ENCODE data around the gene PECR. TPM values are rescaled to one million over a fixed set of nuclear protein-coding genes. Genes with fewer than 3 reads are reported as not detected.

Gene PECR
- total and polyA plus RNA-seq, 2 experiments from 2014 or later, result 5.4 to 8.2 TPM

DNA sequence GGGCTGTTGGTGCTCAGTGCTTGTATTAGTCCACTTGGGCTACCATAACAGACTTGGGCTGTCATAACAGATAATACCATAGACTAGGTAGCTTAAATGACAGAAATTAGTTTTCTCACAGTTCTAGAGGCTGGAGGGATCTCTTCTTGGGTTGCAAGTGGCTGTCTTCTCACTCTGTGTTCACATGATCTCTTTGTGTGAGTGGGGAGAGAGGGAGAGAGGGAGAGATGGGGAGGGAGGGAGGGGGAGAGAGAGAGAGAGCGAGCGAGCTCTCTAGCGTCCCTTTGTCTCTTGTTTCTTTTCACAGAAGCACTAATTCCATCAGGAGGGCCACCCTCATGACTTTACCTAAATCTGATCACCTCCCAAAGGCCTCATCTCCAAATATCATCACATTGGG lies 23.1 kb upstream of the PECR start:
- in situ Hi-C loops (cut with MboI), result no loop called here
- Histone ChIP-seq H3K4me2 (ENCODE audit: unreplicated experiment) (no peak overlapping the region), H3K9me2 (ENCODE audit: insufficient read depth) (no peaks in the 10 kb centered on the region), H3K36me3 (ENCODE audit: low read depth) (no peaks in the 10 kb centered on the region), H2AFZ (no peak overlapping the region), H3K27ac (no peak overlapping the region), H3K9me3 (ENCODE audit: low read depth) (no peaks in the 10 kb centered on the region), H4K20me1 (ENCODE audit: insufficient read depth) (no peaks in the 10 kb centered on the region), H3F3A (ENCODE audit: insufficient read depth) (no peaks in the 10 kb centered on the region), H3K9ac (no peak overlapping the region), H3K79me2 (ENCODE audit: insufficient read depth) (peaks cover 6% of the 10 kb centered on the region), H3K27me3 (replicated peaks; ENCODE audit: insufficient read depth) (no peaks in the 10 kb centered on the region), H3K4me1 (ENCODE audit: insufficient read depth) (peaks cover 7% of the 10 kb centered on the region), H3K4me3 (no peak overlapping the region)
- no peak for TF ChIP-seq EZH2 (IDR thresholded peaks at IDR 0.05; ENCODE audit: insufficient read depth, poor library complexity, severe bottlenecking)
- no peak for TF ChIP-seq EZH2phosphoT487 (IDR thresholded peaks at IDR 0.05; ENCODE audit: insufficient read depth, low read depth)
- DNase-seq, result no peak
- WGBS, 2 experiments (ENCODE audit: low coverage in 1 of 2, low lambda C conversion rate in 2 of 2, missing lambda C conversion rate in 2 of 2), result 82% methylated on average over 3 of the region's 3 CpGs; no CpG with 5 or more reads in 1 of the 2 experiments

DNA sequence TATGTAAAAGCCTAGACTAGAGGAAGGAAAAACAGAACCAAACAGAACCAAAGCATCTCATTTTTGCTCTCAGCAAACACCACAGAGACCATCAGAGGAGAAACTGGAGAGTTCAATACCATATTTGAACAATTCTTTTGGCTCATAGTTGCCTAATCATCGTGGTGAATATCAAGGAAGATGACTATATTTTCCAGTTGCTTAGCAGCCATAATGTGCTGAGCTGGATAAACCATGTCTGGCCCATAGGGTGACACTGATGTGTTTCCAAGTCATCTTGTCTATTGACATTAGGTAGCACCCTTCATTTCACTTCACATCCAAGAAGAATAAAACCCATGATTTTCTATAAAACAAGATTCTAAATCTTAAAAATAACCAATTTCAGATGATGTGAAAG lies 21.6 kb upstream of the PECR start:
- no peak overlapping the region for H3K4me3 ChIP-seq
- WGBS, 2 experiments (ENCODE audit: low coverage in 1 of 2, low lambda C conversion rate in 2 of 2, missing lambda C conversion rate in 2 of 2), result 16 to 20% methylated on average over 1 of the region's 1 CpG
- no peak overlapping the region for H3K9ac ChIP-seq
- no peak overlapping the region for H3K27ac ChIP-seq
- H3K9me3 ChIP-seq (ENCODE audit: low read depth), result no peaks in the 10 kb centered on the region
- H3K36me3 ChIP-seq (ENCODE audit: low read depth), result no peaks in the 10 kb centered on the region
- no peaks in the 10 kb centered on the region for H3F3A ChIP-seq (ENCODE audit: insufficient read depth)
- H3K4me1 ChIP-seq (ENCODE audit: insufficient read depth), result peaks cover 2% of the 10 kb centered on the region
- no peak overlapping the region for H2AFZ ChIP-seq
- no peak for DNase-seq
- TF ChIP-seq EZH2phosphoT487 (IDR thresholded peaks at IDR 0.05; ENCODE audit: insufficient read depth, low read depth), result no peak
- no peak for TF ChIP-seq EZH2 (IDR thresholded peaks at IDR 0.05; ENCODE audit: insufficient read depth, poor library complexity, severe bottlenecking)
- H3K79me2 ChIP-seq (ENCODE audit: insufficient read depth), result no peaks in the 10 kb centered on the region
- no peak overlapping the region for H3K4me2 ChIP-seq (ENCODE audit: unreplicated experiment)
- in situ Hi-C loops (cut with MboI), result no loop called here
- H3K9me2 ChIP-seq (ENCODE audit: insufficient read depth), result no peaks in the 10 kb centered on the region
- no peaks in the 10 kb centered on the region for H3K27me3 ChIP-seq (replicated peaks; ENCODE audit: insufficient read depth)
- H4K20me1 ChIP-seq (ENCODE audit: insufficient read depth), result no peaks in the 10 kb centered on the region

DNA sequence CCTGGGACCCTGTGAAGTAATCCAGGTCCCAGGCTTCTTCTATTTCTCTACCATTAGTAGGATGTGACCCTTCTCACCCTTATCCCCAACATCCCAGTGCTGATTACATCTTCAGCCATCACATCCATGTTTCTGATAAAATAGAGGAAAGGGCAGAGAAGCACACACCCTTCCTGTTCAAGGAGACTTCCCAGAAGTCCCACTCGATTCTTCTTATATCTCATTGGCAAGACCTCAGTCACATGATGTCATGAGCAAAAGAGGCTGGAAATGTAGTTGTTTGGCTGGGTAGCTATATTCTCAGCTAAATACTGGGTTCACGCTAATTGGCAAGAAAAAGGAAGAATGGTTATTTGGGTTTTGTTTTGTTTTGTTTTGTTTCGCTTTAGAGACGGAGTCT lies 19.5 kb upstream of the PECR start:
- no peaks in the 10 kb centered on the region for H3K79me2 ChIP-seq (ENCODE audit: insufficient read depth)
- H3K9me2 ChIP-seq (ENCODE audit: insufficient read depth), result no peaks in the 10 kb centered on the region
- no peak overlapping the region for H3K27ac ChIP-seq
- no peak overlapping the region for H3K4me2 ChIP-seq (ENCODE audit: unreplicated experiment)
- no peak overlapping the region for H3K4me3 ChIP-seq
- WGBS, 2 experiments (ENCODE audit: low coverage in 1 of 2, low lambda C conversion rate in 2 of 2, missing lambda C conversion rate in 2 of 2), result 83 to 85% methylated on average over 4 of the region's 4 CpGs
- no peak overlapping the region for H3K9ac ChIP-seq
- H3K27me3 ChIP-seq (replicated peaks; ENCODE audit: insufficient read depth), result no peaks in the 10 kb centered on the region
- H3F3A ChIP-seq (ENCODE audit: insufficient read depth), result no peaks in the 10 kb centered on the region
- TF ChIP-seq EZH2 (IDR thresholded peaks at IDR 0.05; ENCODE audit: insufficient read depth, poor library complexity, severe bottlenecking) (no peak), EZH2phosphoT487 (IDR thresholded peaks at IDR 0.05; ENCODE audit: insufficient read depth, low read depth) (no peak)
- H4K20me1 ChIP-seq (ENCODE audit: insufficient read depth), result no peaks in the 10 kb centered on the region
- no peaks in the 10 kb centered on the region for H3K4me1 ChIP-seq (ENCODE audit: insufficient read depth)
- no peaks in the 10 kb centered on the region for H3K36me3 ChIP-seq (ENCODE audit: low read depth)
- H2AFZ ChIP-seq, result no peak overlapping the region
- in situ Hi-C loops (cut with MboI), result no loop called here
- no peaks in the 10 kb centered on the region for H3K9me3 ChIP-seq (ENCODE audit: low read depth)
- DNase-seq, result no peak

DNA sequence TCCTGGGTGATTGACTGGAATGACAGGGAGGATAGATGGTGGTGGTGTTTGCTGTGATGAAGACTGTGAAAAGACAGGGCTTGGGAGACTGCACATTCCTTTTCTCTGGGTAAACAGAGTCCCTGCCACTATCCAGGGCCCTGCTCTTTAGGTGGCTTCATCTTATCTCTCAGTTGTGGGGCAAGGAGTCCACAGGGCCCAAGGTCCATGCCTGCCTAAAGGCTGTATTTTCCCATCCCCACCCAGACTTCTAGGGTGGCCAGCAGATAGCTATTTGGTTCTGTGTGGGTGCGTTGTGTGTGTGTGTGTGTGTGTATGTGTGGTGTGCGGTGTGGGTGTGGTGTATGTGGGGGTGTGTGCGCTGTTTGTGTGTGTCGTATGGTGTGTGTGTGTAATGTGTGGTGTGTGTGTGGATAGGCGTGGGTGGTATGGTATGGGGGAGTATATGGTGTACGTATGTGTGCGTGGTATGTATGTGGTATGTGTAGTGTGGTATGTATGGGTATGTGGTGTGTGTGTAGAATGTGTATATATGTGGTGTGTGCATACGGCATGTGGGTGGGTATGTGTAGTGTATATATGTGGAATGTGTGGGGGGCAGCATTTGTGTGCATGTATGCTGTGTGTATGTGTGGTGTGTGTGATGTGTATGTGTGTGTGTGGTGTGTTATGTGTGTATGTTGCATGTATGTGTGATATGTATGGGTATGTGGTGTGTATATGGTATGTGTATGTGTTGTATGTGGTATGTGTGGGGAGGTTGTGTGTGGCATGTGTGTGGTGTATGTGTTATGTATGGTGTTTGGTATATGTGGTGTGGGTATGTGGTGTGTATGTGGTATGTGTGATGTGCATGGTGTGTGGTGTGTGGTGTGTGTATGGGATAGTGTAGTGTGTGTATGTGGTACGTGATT lies 17.1 kb upstream of the PECR start:
- Histone ChIP-seq H2AFZ (no peak overlapping the region), H3K27me3 (replicated peaks; ENCODE audit: insufficient read depth) (0 out of 2 replicates have a peak, but pooled peaks cover 3% of the 10 kb centered on the region), H3K4me3 (no peak overlapping the region), H3F3A (ENCODE audit: insufficient read depth) (no peaks in the 10 kb centered on the region), H3K9me3 (ENCODE audit: low read depth) (no peaks in the 10 kb centered on the region), H3K79me2 (ENCODE audit: insufficient read depth) (no peaks in the 10 kb centered on the region), H3K9me2 (ENCODE audit: insufficient read depth) (no peaks in the 10 kb centered on the region), H3K4me1 (ENCODE audit: insufficient read depth) (no peaks in the 10 kb centered on the region), H3K36me3 (ENCODE audit: low read depth) (no peaks in the 10 kb centered on the region), H4K20me1 (ENCODE audit: insufficient read depth) (no peaks in the 10 kb centered on the region), H3K27ac (no peak overlapping the region), H3K4me2 (ENCODE audit: unreplicated experiment) (no peak overlapping the region), H3K9ac (no peak overlapping the region)
- TF ChIP-seq EZH2 (IDR thresholded peaks at IDR 0.05; ENCODE audit: insufficient read depth, poor library complexity, severe bottlenecking) (no peak), EZH2phosphoT487 (IDR thresholded peaks at IDR 0.05; ENCODE audit: insufficient read depth, low read depth) (no peak)
- in situ Hi-C loops (cut with MboI), result no loop called here
- WGBS, 2 experiments (ENCODE audit: low coverage in 1 of 2, low lambda C conversion rate in 2 of 2, missing lambda C conversion rate in 2 of 2), result 66 to 67% methylated on average over 9 of the region's 9 CpGs
- DNase-seq, result no peak
